Upper lobe of left lung (tissue), 6 donors: ENCODE results near the gene VASN. TPM values are rescaled to one million over a fixed set of nuclear protein-coding genes. Genes with fewer than 3 reads are reported as not detected.

Source experiments
- ATAC-seq, 2 donors: fragments of 200-7000 bp; cut with Tn5 transposase; one replicate each; pipeline ENCODE4 v1.9.1; 2022; ENCODE audit warnings: mild to moderate bottlenecking in 2 of 2, moderate library complexity in 2 of 2; ENCODE audit not compliant: low FRiP score in 2 of 2
- DNase-seq, 2 donors: peaks; one replicate each; pipeline ENCODE4 v3.0.0-alpha.2; 2019 to 2020
- H3K27ac ChIP-seq, 4 donors: fragments of 200-600 bp; sonication (generic); one replicate each; pipeline ENCODE4 v1.5.1; 2016 to 2019
- H3K27me3 ChIP-seq, 4 donors: fragments of 200-600 bp; sonication (generic); one replicate each; pipeline ENCODE4 v1.5.1; 2017 to 2019
- H3K36me3 ChIP-seq, 4 donors: fragments of 200-600 bp; sonication (generic); one replicate each; pipeline ENCODE4 v1.5.1; 2016 to 2019
- H3K4me1 ChIP-seq, 4 donors: fragments of 200-600 bp; sonication (generic); one replicate each; pipeline ENCODE4 v1.5.1; 2018 to 2019
- H3K4me3 ChIP-seq, 4 donors: fragments of 200-600 bp; sonication (generic); one replicate each; pipeline ENCODE4 v1.5.1; 2017 to 2019; ENCODE audit warnings: mild to moderate bottlenecking in 2 of 4, moderate library complexity in 1 of 4
- H3K9me3 ChIP-seq, 4 donors: fragments of 200-600 bp; sonication (generic); one replicate each; pipeline ENCODE4 v1.5.1; 2018 to 2019
- CTCF ChIP-seq, 6 experiments: fragments of 450-650 bp in 4 of 6; fragments of 200-600 bp in 2 of 6; sonication (generic) in 2 of 6; IDR thresholded peaks; one replicate each; pipeline ENCODE4 v1.5.1; 2016 to 2019; ENCODE audit warnings: antibody characterized with exemption in 6 of 6
- EP300 ChIP-seq, 4 donors: sonication (generic); formaldehyde crosslinking; IDR thresholded peaks; one replicate each; pipeline ENCODE4 v1.5.1; 2017; ENCODE audit warnings: antibody characterized with exemption in 4 of 4, control low read depth in 2 of 4
- POLR2A ChIP-seq, 4 donors: fragments of 450-650 bp; IDR thresholded peaks; one replicate each; pipeline ENCODE4 v1.5.1; 2016 to 2017; ENCODE audit warnings: antibody characterized with exemption in 4 of 4, mild to moderate bottlenecking in 2 of 4
- POLR2AphosphoS5 ChIP-seq, 2 donors: sonication (generic); formaldehyde crosslinking; IDR thresholded peaks; one replicate each; pipeline ENCODE4 v1.5.1; 2017; ENCODE audit warnings: antibody characterized with exemption in 2 of 2
- WGBS, 2 donors: methylation state at CpG; one replicate each; pipeline ENCODE4 v1.1.5; 2017 to 2018; 5-methylcytosine and 5-hydroxymethylcytosine counted together
- total RNA-seq, 6 donors: library from RNA; depleted of rRNA in 4 of 6; stranded (reverse); fragments of >200 nt in 4 of 6; gene quantifications; one replicate each; pipeline versions ENCODE4 v1.1.0 to v1.2.1, GENCODE V29; 2016 to 2021
- donor health status: DM: no; HTN: no; CAD: no; lungs with moderate emphysema.
- donor health status: DM: no; HTN: yes; CAD: no; lungs with severe emphysema.

The VASN gene
- total RNA-seq, 6 donors from 2014 or later: 11.4 to 40.6 (median 30.2) TPM

- no peak overlapping the region for H3K27ac ChIP-seq
These were observed 23.5 kb downstream of the VASN start for GRCh38 chr16:4395055-4395726.

GRCh38 chr16:4399001-4399730 is 27.5 kb downstream of the VASN start:
- DNase-seq (no peak), ATAC-seq (no peak)
- 74 to 84% methylated on average over 9 of the region's 9 CpGs for WGBS, 2 donors
- H3K36me3 ChIP-seq: peaks cover 0 to 70% (median 37%) of the 10 kb centered on the region in 4 donors
- no peak overlapping the region for H3K27ac ChIP-seq
- no peaks in the 10 kb centered on the region for H3K9me3 ChIP-seq
- no peaks in the 10 kb centered on the region for H3K27me3 ChIP-seq
- no peak for TF ChIP-seq EP300 (IDR thresholded peaks at IDR 0.05)
- TF ChIP-seq POLR2AphosphoS5 (IDR thresholded peaks at IDR 0.05): no peak
- TF ChIP-seq POLR2A (IDR thresholded peaks at IDR 0.05): no peak
- TF ChIP-seq CTCF (IDR thresholded peaks at IDR 0.05): no peak
- no peak overlapping the region for H3K4me3 ChIP-seq
- peaks cover 7 to 12% (median 8%) of the 10 kb centered on the region in 4 donors for H3K4me1 ChIP-seq

More at GRCh38 chr16:4395055-4395726, 23.5 kb downstream of the VASN start:
- Histone ChIP-seq H3K9me3 (no peaks in the 10 kb centered on the region), H3K36me3 (peaks cover 4 to 60% (median 36%) of the 10 kb centered on the region in 4 donors), H3K4me3 (no peak overlapping the region), H3K27me3 (no peaks in the 10 kb centered on the region), H3K4me1 (peaks cover 6 to 15% (median 9%) of the 10 kb centered on the region in 4 donors)
- DNase-seq (no peak), ATAC-seq (no peak)
- TF ChIP-seq POLR2AphosphoS5 (IDR thresholded peaks at IDR 0.05) (no peak), POLR2A (IDR thresholded peaks at IDR 0.05) (no peak), EP300 (IDR thresholded peaks at IDR 0.05) (no peak), CTCF (IDR thresholded peaks at IDR 0.05) (no peak)
- WGBS, 2 donors: 85 to 90% methylated on average over 6 to 8 of the region's 9 CpGs

- peaks cover 7 to 12% (median 8%) of the 10 kb centered on the region in 4 donors for H3K4me1 ChIP-seq
- TF ChIP-seq POLR2A (IDR thresholded peaks at IDR 0.05): no peak
- no peak for TF ChIP-seq EP300 (IDR thresholded peaks at IDR 0.05)
- no peak overlapping the region for H3K4me3 ChIP-seq
- 96% methylated on average over 11 to 12 of the region's 12 CpGs for WGBS, 2 donors
- H3K9me3 ChIP-seq: no peaks in the 10 kb centered on the region
- peaks cover 4 to 71% (median 46%) of the 10 kb centered on the region in 4 donors for H3K36me3 ChIP-seq
- ATAC-seq (no peak), DNase-seq (no peak)
- no peaks in the 10 kb centered on the region for H3K27me3 ChIP-seq
- no peak overlapping the region for H3K27ac ChIP-seq
These were observed 29.4 kb downstream of the VASN start for GRCh38 chr16:4401094-4401501.

GRCh38 chr16:4401510-4401909 is 29.9 kb downstream of the VASN start:
- H3K27me3 ChIP-seq: no peaks in the 10 kb centered on the region
- no peaks in the 10 kb centered on the region for H3K9me3 ChIP-seq
- DNase-seq (no peak), ATAC-seq (no peak)
- H3K4me3 ChIP-seq: no peak overlapping the region
- H3K27ac ChIP-seq: no peak overlapping the region
- TF ChIP-seq CTCF (IDR thresholded peaks at IDR 0.05): no peak
- TF ChIP-seq EP300 (IDR thresholded peaks at IDR 0.05): no peak
- TF ChIP-seq POLR2AphosphoS5 (IDR thresholded peaks at IDR 0.05): no peak
- TF ChIP-seq POLR2A (IDR thresholded peaks at IDR 0.05): no peak
- peaks cover 7 to 12% (median 8%) of the 10 kb centered on the region in 4 donors for H3K4me1 ChIP-seq
- WGBS, 2 donors: 93 to 97% methylated on average over 12 of the region's 12 CpGs
- H3K36me3 ChIP-seq: peaks cover 6 to 71% (median 49%) of the 10 kb centered on the region in 4 donors

- H3K4me1 ChIP-seq: peaks cover 7 to 12% (median 8%) of the 10 kb centered on the region in 4 donors
- 34 to 41% methylated on average over 9 to 20 of the region's 29 CpGs for WGBS, 2 donors
- DNase-seq: peak; percentile 81 to 96
- H3K4me3 ChIP-seq: no peak overlapping the region
- no peaks in the 10 kb centered on the region for H3K9me3 ChIP-seq
- no peaks in the 10 kb centered on the region for H3K27me3 ChIP-seq
- peak overlapping the region in 1 of 4 donors; percentile 21 for H3K27ac ChIP-seq
- ATAC-seq: peak; percentile 90 to 93
- peaks cover 17 to 75% (median 56%) of the 10 kb centered on the region in 4 donors for H3K36me3 ChIP-seq
- TF ChIP-seq CTCF (IDR thresholded peaks at IDR 0.05): peak; percentile 89 to 97 (median 95)
- no peak for TF ChIP-seq POLR2AphosphoS5 (IDR thresholded peaks at IDR 0.05)
These were observed 30.9 kb downstream of the VASN start for GRCh38 chr16:4402439-4403132.
